ENCODE data around the gene PIEZO2. TPM values are rescaled to one million over a fixed set of nuclear protein-coding genes. Genes with fewer than 3 reads are reported as not detected.
"Not testable (repeated sequence)": the region's sequence is repeated elsewhere in the genome, so short reads cannot be mapped to it uniquely, and the experiment has no call there.

PIEZO2 gene
- total RNA-seq, 1 donor from 2014 or later: 100.0 TPM

DNA sequence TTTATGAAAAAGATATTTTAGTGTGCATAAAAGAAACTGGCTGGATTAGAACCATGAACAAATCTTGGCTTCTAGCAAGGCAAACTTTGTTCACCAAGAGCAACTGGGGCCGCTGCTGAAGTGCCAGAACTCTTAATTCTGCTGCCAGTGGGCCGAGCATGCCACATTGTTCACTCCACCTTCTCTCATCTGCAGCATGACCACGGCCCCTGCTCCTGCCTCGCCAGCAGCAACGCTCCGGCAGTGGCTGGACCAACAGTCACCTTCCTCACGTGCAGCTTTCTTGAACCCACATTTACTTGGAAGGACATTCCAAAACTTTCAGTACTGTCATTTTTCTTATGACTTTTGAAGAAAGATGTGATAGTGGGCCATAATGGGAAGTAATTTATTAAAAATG is 213.8 kb downstream of the PIEZO2 start:
- no peak for DNase-seq (ENCODE audit: extremely low read depth, low read depth, low spot score)

DNA sequence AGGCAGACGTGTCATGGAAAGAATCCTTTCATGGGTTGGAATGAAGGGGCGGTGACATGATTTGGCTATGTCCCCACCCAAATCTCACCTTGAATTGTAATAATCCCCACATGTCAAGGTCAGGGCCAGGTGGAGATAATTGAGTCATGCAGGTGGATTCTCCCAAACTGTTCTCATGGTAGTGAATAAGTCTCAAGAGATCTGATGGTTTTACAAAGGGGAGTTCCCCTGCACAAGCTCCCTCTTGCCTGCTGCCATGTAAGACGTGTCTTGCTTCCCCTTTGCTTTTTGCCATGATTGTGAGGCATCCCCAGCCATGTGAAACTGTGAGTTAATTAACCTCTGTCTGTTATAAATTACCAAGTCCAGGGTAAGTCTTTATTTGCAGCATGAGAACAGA is 215.7 kb downstream of the PIEZO2 start:
- DNase-seq (ENCODE audit: extremely low read depth, low read depth, low spot score): not testable (repeated sequence)

DNA sequence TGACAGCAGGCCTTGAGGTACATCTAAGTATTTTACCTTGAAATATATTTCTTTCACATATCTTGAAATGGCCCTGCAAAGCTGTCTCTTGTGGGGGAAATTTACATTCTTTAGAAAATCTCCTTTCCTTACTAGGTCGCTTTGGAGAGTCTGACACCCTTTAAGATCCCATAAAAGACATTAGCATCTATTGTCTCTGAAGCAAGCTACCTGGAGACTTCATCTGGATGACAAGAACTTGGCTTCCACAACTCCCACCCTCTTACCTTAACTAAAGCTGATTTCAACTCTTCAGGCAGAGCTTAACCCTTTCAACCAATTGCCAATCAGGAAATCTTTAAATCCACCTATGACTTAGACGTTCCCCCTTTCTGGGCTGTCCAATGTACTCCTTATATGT is 219.3 kb downstream of the PIEZO2 start:
- no peak for DNase-seq (ENCODE audit: extremely low read depth, low read depth, low spot score)

DNA sequence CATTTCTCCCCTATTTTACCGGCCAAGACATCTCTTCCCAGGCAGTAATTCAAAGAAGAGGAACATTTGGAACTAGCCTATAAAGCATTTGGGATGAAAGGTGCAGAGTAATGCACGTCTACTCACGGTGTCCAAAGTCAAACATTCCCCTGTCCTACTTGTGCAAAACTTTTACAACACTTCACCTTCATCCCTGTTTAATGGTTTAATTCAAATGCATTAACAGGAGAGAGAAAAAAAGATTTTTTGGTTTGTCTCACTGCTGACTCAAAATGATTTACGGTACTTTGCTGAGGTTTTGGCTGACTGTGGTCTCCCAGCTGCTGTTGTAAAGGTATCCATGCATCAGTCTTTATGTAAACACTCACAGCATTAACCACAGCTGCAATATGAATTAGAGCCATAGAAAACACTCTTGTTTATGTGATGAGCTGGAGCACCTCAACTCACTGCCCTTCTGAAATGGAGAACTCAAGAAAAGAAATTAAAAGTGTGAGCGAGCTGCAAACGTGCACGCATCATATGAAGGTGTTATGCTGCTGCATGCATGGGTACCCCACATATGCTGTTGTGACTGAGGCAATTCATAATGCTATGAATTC is 220.5 kb downstream of the PIEZO2 start:
- DNase-seq (ENCODE audit: extremely low read depth, low read depth, low spot score): no peak

DNA sequence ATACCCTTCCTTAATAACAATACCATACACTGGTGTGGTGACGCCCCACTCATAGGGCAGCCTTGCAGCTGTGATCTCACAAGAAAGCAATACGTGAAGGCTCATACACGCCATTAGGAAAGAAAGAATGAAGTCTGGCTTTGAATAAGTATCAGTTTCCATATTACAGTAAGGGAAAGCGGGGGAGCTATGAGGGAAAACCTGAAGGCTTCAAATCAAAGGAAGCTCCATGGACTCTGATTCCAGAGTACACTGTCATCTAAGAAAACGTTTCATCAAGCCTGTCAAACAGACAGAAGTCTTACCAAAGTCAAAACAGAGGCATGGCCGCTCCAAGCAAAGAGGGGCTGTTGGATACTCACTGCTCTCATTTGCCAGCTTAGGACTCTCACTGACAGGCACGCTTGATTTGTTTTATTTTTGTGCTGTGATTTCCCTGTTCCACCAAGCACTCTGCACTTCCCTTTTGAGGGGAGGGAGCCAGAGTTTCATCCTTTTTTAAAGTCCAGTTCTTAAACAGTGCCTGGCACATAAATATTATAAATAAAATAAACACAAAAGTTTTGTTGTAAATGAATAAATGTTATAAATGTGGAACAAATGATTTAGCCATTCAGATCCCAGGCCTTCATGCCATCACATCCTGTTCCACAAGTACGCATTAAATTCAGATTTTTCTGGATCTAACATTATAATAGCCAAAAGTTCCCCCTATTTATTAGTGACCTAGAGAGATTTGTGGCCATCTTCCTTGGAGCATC is 221.2 kb downstream of the PIEZO2 start:
- DNase-seq (ENCODE audit: extremely low read depth, low read depth, low spot score): no peak

DNA sequence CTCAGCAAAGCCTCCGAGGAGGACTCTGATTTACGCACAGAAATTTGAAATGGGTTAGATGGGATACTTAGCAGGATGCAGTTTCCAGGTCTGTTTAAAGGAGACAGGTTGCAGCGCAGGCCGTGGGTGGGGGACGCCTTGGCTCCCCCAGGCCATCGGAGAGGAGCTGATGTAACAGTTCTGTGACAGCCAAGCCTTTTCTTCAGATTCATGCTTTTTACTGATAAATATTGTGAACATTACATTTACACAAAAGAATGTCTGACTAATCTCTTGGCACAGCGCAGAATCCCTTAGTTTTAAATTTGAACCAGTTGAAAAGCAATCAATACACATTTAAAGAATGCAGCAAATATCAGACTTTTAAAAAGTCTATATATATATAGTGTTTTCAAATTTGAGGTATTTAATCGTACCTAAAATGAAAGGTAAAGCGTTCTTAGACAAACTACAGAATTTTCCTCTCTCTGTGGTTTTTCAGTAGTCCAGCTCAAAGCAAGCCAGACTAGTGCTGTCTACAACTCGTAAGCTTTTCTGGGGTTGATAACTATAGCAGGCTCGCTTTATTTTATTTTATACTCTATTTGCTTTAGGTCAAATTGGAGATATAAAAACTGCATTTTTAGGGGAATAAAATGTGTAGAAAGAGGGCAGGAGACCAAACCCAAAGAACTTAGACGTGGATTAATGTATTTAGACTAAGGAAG is 221.9 kb downstream of the PIEZO2 start:
- DNase-seq (ENCODE audit: extremely low read depth, low read depth, low spot score): peak; percentile 47

DNA sequence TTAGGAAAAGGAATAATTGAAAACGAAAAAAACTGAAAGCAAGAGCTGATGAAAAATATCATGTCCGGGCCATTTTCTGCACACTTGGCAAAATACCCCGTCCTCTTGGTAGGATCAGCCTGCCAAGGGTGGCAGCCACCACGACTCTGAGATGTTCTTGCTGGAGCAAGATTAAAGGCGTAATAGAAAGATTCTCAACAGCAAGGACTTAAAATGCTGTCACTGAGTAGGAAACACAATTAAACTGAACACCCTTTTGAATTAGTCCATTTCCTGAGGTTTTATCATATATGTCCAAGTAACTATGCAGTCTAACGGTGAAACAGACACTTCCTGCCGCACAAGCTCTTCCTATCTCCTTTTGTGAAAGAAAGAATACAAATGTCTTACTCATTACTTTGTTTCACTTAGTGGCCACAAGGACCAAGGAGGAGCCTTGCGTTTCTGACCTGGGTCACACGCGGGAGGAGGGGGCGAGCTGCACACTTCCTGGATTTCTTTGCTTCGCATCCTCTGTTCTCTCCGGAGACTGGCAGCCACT is 222.7 kb downstream of the PIEZO2 start:
- peak; percentile 47 for DNase-seq (ENCODE audit: extremely low read depth, low read depth, low spot score)

DNA sequence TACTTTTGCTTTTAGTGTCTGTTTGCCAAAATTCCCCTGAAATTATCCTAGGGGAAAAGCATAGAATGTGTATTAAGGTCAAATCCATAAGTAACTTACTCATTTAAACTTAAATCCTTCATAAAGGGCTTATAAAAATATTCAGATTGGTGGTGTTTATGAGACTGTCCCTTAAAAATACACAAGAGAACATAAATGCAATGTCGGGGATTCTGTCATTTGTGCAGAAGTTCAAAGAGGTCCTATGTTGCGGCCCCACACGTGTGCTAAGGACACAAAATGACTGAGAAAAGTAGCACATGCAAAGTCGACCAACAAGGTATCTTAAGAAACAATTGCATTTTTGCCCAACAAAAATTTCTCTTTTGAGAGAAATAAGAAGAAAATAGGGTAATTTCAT is 225.1 kb downstream of the PIEZO2 start:
- DNase-seq (ENCODE audit: extremely low read depth, low read depth, low spot score): no peak

DNA sequence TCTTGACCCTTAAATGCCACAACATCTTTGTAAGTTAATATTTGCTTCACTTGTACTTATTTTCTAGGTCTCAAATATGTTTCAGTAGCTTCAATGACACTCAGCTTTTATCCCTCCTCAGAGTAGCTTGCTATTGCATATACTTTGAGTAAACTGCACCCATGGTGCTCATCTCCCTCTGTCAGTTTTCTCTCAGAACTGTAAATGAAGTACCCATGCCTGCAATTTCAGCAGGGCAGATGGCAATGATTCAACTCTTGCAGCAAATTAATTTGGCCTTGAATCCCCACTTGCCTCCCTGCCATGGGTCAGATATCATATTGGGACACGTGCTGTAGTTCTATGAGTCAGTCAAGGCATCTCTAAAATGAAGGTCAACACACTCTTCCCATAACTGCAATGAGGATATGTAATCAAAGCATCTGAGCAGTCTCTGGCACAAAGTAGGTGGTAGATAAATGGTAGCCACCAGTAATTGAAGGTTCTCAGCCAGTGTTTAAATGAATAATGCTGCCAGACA is 225.8 kb downstream of the PIEZO2 start:
- no peak for DNase-seq (ENCODE audit: extremely low read depth, low read depth, low spot score)

DNA sequence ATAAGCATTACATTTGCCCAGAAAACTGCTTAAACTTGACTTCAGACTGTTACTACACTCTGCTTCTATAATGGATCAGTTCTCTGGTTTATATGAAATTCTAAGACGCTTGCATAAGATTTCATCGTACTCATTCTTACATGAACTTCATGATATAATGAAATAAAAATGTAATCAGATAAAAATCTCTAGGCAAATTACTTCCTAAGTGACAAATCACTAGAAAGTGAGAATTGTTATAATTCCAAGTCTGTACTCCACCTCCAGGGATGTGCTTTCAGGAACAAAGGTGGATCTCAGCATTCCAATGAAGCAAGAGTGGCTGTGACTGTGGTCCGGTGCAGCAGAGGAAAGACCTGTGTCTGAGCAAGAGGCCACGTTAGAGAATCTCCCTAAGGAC is 226.2 kb downstream of the PIEZO2 start:
- DNase-seq (ENCODE audit: extremely low read depth, low read depth, low spot score): no peak

DNA sequence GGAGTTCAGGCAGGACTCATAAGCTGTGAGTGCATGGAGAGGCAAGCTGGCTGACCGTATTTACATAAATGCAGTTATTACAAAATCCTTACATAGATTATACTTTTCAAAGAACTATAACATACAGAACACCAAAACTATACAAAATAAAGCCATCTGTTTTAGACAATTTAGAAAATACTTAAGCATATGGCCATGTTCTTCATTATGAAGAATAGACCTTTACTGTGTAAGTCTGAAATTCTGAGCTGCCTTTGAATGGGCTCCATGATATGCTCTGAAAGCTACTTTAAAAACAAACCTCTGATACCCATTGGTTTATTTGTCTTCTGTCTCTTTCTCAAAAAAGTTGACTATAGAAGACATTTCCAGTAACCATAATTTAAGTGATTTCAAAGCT is 226.7 kb downstream of the PIEZO2 start:
- not testable (repeated sequence) for DNase-seq (ENCODE audit: extremely low read depth, low read depth, low spot score)

DNA sequence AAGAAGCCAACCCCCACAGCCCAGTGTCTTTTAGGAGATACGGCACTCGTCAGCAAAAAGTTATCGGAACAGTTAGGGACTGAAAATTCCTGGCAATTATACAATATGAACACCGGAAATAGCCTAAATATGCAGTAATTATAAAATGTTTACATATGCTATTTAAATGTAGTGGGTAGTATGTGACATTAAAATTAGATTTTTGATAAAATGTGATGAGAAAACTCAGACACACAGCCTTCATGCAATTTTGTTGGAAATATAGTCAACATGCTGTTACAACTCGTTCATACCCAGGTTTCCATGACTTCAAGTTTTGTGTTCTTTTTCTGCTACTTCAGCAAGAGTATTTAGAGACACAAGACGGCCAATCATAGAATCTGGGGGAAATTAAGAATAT is 229.1 kb downstream of the PIEZO2 start:
- not testable (repeated sequence) for DNase-seq (ENCODE audit: extremely low read depth, low read depth, low spot score)

DNA sequence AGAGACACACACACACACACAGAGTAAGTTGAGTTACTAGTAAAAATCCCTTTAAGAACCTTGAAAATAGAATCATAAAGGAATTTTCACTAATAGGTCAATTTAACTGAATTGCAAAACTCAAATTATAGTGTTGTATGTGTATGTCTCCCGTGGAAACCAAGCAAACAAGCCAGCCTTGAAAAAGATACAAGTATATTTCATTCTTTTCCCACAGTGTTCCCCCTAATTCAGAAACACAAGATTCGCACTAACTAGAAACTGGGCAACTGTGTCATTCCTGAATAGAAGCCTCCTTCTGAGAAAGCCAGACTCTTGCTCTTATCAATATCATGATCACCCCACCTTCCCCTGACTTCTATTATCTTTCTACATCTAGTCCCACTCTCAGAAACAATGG is 229.5 kb downstream of the PIEZO2 start:
- no peak for DNase-seq (ENCODE audit: extremely low read depth, low read depth, low spot score)

DNA sequence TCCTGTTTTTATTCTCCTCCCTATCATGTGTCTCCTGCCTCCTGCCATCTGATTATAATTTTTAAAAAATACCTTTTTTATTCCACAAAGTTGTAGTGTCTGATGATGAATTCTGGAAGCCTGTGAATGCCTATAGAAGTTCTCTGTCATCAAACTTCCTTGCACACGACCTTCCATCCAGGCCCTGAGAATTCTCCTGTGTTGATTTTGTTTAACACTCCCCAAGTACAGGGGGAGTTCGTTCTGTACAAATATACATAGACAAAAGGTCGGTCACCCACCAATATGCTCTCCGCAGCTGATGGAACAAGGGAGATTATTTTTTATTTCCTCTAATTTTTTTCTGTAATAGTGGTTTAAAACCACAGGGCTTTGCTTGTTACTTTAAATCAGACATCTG is 232.5 kb downstream of the PIEZO2 start:
- no peak for DNase-seq (ENCODE audit: extremely low read depth, low read depth, low spot score)

DNA sequence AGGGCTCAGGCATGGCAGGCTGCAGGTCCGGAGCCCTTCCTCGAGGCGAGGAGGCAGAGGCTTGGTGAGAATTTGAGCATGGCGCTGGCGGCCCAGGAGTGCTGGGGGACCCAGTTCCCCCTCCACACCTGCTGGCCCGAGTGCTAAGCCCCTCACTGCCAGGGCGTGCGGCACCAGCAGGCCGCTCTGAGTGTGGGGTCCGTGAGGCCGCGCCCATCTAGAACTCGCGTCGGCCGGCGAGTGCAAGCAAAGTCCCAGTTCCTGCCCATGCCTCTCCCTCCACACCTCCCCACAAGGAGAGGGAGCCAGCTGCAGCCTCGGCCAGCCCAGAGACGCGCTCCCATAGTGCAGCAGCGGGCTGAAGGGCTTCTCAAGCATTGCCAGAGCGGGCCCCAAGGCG is 233.0 kb downstream of the PIEZO2 start:
- no peak for DNase-seq (ENCODE audit: extremely low read depth, low read depth, low spot score)

DNA sequence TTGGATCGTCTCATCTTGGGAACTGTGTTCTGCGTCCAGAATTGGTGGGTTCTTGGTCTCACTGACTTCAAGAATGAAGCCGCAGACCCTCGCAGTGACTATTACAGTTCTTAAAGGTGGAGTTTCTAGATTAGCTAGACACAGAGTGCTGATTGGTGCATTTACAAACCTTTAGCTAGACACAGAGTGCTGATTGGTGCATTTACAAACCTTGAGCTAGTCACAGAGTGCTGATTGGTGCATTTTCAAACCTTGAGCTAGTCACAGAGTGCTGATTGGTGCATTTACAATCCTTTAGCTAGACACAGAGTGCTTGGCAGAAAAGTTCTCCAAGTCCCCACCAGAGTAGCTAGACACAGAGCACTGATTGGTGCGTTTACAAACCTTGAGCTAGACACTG is 233.6 kb downstream of the PIEZO2 start:
- DNase-seq (ENCODE audit: extremely low read depth, low read depth, low spot score): not testable (repeated sequence)

DNA sequence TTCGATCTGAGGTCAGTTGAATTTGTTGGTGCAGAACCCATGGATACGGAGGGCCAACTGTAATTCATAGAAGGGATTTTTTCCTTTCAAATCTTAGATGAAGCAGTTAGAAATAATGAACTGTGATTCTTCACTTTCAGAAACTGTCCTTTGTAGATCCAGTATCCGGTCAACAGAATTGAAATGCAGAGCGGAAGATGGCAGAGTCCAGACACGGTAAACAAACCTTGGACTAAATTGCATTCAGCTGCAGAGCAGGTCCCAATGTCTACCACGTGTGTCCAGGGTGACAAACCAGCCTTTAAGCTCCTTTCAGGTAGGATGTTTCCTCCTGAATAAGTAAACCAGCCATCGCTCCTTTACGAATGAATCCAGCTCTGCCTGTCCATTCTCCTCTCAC is 234.8 kb downstream of the PIEZO2 start:
- not testable (repeated sequence) for DNase-seq (ENCODE audit: extremely low read depth, low read depth, low spot score)

DNA sequence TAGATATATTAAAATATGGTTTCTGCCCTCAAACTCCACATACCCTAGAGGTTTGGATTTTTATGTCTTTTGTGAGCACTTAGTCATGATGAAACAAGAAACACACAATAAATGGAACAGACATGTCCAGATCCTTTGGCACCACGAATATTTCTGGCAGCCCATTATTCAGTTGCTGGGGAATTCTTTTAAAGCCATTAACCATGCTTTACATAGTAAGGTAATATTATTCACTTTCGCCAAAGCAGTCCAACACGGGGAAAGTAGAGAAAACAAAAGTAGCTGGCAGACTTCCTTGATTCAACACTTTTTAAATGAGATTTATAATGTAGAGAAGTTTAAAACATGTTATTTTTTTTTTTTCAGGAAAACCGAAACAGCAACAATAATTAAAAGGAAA is 235.4 kb downstream of the PIEZO2 start:
- no peak for DNase-seq (ENCODE audit: extremely low read depth, low read depth, low spot score)

DNA sequence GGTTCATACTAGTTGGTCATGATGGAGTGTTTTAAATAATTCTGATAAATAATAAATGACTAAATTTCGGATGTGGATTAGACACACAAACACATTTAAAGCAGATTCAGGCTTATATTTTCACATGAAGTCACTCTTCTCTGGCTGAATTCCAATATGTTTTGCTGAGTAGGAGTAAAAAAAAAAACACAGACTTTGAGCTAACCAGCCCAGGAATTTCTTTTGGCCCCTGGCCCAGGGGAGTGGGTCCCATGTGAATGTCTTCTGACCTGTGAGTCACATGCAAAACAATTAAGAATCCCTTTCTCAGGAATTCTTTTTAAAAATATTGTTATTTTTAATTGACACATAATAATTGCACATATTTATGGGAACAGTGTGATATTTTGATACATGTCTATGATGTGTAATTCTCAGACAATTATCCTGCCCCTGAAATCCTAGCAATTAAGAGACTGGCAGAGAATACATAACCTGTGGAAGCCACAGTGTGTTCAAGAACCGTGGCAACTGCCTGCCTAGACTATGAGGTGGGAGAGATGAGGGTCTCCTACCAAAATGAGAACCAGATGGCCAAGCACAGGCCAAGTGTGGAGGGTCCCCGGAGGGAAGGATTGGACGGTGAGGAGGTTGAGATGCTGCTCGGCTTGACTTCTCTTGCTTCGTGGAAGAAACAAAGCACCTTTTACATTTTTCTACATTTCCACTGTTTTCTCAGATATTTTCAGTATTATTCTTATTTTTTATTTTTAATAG is 236.4 kb downstream of the PIEZO2 start:
- DNase-seq (ENCODE audit: extremely low read depth, low read depth, low spot score): peak; percentile 78

DNA sequence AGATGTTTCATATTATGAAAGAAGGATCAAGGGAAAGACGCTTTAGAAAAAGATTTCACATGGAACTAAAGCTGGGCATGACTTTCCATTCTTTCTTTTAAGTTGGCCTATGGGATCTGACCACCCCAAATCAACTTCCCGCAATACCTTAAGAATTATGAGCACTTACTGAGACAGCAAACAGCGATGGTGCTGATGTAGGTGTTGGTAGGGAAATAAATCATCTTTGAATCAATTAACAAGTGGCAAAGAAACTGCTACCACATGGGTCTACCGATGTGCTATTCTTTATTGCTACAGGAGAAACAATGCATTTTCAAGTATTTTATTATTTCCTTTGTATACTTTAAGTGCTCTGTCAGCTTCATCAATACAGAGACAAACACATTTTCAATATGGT is 239.6 kb downstream of the PIEZO2 start:
- no peak for DNase-seq (ENCODE audit: extremely low read depth, low read depth, low spot score)

DNA sequence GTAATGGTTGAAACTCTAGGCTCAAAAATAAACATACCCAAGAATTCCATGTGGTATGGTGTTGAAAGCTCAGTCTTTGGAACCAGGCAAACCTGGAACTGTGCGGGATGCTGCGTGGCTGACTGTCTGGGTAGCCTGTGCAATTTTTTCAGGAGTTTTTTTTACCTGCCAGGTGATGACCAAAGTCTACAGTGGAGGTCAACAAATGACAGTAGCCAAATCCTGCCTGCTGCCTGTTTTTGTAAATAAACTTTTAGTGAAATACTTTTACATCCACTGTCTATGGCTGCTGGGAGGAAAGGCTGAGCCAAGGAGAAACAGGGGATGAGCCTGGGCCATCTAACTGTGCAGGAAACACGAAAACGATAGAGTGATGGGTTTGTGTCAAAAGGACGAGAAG is 240.6 kb downstream of the PIEZO2 start:
- DNase-seq (ENCODE audit: extremely low read depth, low read depth, low spot score): no peak

Measured in glomerular endothelial cell (primary cell).